ENCODE data around the gene PPARGC1A. TPM values are rescaled to one million over a fixed set of nuclear protein-coding genes. Genes with fewer than 3 reads are reported as not detected.

The PPARGC1A gene
- total RNA-seq, 2 experiments from 2014 or later, result not detected

DNA sequence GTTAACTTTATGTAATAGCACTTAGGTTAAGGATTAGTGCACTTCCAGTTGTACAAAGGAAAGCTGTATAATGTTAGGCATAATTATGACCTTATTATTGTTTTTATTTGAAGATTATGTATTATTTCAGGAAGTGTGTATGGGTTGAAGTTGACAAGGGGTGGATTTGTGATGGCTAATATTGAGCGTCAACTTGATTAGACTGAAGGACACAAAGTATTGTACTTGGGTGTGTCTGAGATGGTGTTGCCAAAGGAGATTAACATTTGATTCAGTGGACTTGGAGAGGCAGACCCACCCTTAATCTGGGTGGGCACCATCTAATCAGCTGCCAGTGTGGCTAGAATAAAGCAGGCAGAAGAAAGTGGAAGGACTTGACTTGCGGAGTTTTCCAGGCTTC is 127.3 kb downstream of the PPARGC1A start:
- H3K4me1 Mint-ChIP-seq, result no peaks in the 10 kb centered on the region
- H3K27ac Mint-ChIP-seq, result no peak overlapping the region
- H3K36me3 Mint-ChIP-seq, result no peaks in the 10 kb centered on the region
- DNase-seq, result no peak
- no peak overlapping the region for H3K4me3 Mint-ChIP-seq
- no peaks in the 10 kb centered on the region for H3K27me3 Mint-ChIP-seq
- H3K9me3 Mint-ChIP-seq, result no peaks in the 10 kb centered on the region

DNA sequence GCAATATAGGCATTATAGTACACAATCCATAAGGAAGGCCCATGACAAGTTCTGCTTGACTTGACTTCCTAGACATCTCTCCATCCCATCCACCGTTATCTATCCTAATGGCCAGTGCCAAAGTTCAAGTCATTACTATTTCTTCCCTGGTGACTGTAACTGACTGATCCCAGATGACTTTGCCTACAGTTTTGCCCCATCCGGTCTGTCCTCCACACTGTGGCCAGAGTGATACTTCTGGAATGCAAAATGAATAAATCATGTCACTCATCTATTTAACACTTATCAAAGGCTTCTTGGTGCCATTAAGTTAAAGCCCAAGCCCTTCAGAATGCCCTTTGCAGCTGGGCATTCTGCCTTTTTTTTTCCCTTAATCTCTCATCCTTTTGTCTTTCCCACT is 130.8 kb downstream of the PPARGC1A start:
- H3K36me3 Mint-ChIP-seq, result no peaks in the 10 kb centered on the region
- H3K4me3 Mint-ChIP-seq, result no peak overlapping the region
- no peak overlapping the region for H3K27ac Mint-ChIP-seq
- no peaks in the 10 kb centered on the region for H3K27me3 Mint-ChIP-seq
- H3K9me3 Mint-ChIP-seq, result no peaks in the 10 kb centered on the region
- H3K4me1 Mint-ChIP-seq, result no peaks in the 10 kb centered on the region
- no peak for DNase-seq

GRCh38 chr4:23754688-23755087 is 135.2 kb downstream of the PPARGC1A start:
- H3K27me3 Mint-ChIP-seq, result no peaks in the 10 kb centered on the region
- no peaks in the 10 kb centered on the region for H3K4me1 Mint-ChIP-seq
- H3K9me3 Mint-ChIP-seq, result no peaks in the 10 kb centered on the region
- DNase-seq, result no peak
- no peak overlapping the region for H3K27ac Mint-ChIP-seq
- no peaks in the 10 kb centered on the region for H3K36me3 Mint-ChIP-seq
- no peak overlapping the region for H3K4me3 Mint-ChIP-seq

DNA sequence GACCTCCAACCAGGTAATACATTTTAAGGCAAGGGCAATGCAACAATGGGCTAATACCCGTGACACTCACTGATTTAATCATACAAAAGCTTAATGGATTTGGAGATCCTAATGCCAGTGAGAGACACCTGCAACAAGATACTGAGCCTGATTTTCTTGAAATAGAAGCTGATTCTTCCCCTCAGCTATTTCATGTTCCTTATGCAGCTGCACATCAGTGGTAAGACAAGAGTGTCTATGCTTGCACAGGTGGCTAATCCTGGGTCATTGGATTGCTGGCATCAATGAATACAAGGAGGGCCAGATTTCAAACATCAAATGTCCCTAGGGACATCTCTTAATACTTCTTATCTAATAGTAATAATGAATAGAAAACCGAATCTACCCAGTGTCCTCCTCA is 139.7 kb downstream of the PPARGC1A start:
- Mint-ChIP-seq H3K27ac (no peak overlapping the region), H3K36me3 (no peaks in the 10 kb centered on the region), H3K4me1 (no peaks in the 10 kb centered on the region), H3K9me3 (no peaks in the 10 kb centered on the region), H3K27me3 (no peaks in the 10 kb centered on the region), H3K4me3 (no peak overlapping the region)
- no peak for DNase-seq

DNA sequence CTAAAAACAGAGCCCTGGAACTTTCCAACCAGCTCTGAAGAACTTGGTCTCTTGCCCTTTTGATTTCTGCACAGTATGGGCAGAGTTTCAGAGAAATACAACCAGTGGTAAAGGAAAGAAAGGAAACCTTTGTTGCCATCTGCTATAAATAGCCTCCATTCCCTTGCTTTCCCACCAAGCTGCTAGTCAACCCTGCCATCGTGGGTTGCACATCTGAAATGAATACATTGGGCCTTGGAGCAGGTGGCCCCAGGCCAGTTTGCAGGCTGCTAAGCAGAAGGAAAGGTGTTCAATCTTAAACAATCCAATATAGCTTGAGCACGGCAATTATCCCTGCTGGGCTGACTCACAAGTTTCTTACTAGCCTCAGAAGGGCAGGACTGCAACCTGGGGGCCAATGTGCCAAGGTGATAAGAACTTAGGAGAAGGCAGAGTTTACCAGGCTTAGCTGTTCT is 142.5 kb downstream of the PPARGC1A start:
- Mint-ChIP-seq H3K36me3 (no peaks in the 10 kb centered on the region), H3K4me1 (no peaks in the 10 kb centered on the region), H3K27ac (no peak overlapping the region), H3K4me3 (no peak overlapping the region), H3K27me3 (no peaks in the 10 kb centered on the region), H3K9me3 (no peaks in the 10 kb centered on the region)
- DNase-seq, result no peak

GRCh38 chr4:23746672-23747071 is 143.2 kb downstream of the PPARGC1A start:
- Mint-ChIP-seq H3K4me3 (no peak overlapping the region), H3K9me3 (no peaks in the 10 kb centered on the region), H3K36me3 (no peaks in the 10 kb centered on the region), H3K4me1 (no peaks in the 10 kb centered on the region), H3K27me3 (no peaks in the 10 kb centered on the region), H3K27ac (no peak overlapping the region)
- no peak for DNase-seq

DNA sequence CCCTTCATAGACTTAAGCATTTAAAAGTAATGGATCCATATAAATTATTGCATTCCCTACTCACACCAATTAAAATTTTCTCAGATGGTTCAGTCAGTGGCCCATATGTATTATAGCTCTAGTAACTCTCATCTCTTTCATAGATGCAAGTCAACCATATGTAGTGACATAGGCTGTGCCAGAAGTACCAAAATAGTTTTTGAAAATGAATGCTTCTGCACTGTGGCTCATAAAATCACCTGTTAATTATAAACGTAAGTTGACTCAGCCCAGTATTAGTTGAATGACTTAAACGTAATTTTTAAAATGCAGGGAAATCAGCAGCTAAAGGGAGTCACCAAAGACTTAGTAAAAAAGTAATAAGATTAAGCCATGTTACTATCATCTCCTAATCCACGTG is 143.8 kb downstream of the PPARGC1A start:
- Mint-ChIP-seq H3K36me3 (no peaks in the 10 kb centered on the region), H3K27ac (no peak overlapping the region), H3K4me3 (no peak overlapping the region), H3K27me3 (no peaks in the 10 kb centered on the region), H3K9me3 (no peaks in the 10 kb centered on the region), H3K4me1 (no peaks in the 10 kb centered on the region)
- no peak for DNase-seq

DNA sequence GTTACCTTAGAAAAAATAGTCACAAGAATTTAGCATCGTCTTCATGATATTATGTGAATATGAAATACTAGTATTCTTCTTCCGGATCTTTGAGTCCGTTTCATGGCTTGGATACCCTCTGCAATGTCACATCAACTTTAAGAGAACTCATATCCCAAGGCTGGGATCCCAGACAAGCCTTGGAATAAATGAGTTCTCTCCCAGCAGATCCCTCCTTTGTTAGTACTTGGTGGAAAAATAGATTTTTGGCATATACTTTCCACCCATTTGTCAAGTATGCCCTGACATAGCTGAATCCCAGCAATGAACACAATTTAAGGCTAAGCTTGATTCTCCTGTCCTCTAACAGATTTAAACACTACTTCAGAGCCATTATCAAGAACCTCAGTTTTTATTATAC is 144.5 kb downstream of the PPARGC1A start:
- Mint-ChIP-seq H3K4me3 (no peak overlapping the region), H3K9me3 (no peaks in the 10 kb centered on the region), H3K27me3 (no peaks in the 10 kb centered on the region), H3K27ac (no peak overlapping the region), H3K36me3 (no peaks in the 10 kb centered on the region), H3K4me1 (no peaks in the 10 kb centered on the region)
- no peak for DNase-seq
